ENCODE measurements around the gene ALDOC. TPM values are rescaled to one million over a fixed set of nuclear protein-coding genes. Genes with fewer than 3 reads are reported as not detected.
"Not testable (repeated sequence)": the region's sequence is repeated elsewhere in the genome, so short reads cannot be mapped to it uniquely, and the experiment has no call there.

ALDOC gene
- total and polyA plus RNA-seq, 12 donors, result 122 to 416 (median 282) TPM

DNA sequence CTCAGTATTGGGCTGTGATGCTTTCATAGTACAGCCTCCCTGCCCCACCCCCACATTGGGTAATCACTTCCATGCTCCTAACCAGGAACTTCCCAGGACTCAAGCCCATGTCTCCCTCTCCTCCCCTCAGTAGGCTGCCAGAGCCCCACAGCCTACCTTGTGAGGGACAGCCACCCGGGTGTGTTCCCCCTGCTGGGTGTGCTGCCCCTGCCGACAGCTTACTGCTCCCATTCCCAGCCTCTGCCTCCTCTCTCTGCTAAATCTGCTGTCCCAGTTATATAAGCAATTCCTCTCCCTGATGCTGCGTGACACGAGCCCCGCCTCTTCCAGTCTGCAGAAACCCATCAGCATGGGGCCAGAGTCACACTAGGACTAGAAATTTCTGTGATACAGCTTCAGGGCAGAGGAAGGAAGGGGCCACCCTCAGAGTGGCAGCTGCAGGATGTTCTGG, 37.3 kb upstream of the ALDOC start, which contains the start of gene RSKR:
TSS of gene RSKR (minus strand) at position 255 of the 451 bp plus-strand sequence. CDS start at position 231, 24 bp downstream.
- intact Hi-C loops (cut with DNase I), result loop anchor here in 9 of 10 donors (1.0 to 10.0 kb wide), 8 partner anchors 59 to 122 kb away; partner anchors contain the start of gene UNC119 (in 2 of the 9)
- Histone ChIP-seq H3K36me3 (peaks cover 0 to 100% (median 50%) of the 10 kb centered on the region in 9 donors), H3K9me3 (no peaks in the 10 kb centered on the region), H3K27me3 (no peaks in the 10 kb centered on the region), H3K4me1 (no peaks in the 10 kb centered on the region), H3K4me3 (no peak within 1 kb of the TSS), H3K27ac (no peak within 1 kb of the TSS)
- TF ChIP-seq, protein P1, sequence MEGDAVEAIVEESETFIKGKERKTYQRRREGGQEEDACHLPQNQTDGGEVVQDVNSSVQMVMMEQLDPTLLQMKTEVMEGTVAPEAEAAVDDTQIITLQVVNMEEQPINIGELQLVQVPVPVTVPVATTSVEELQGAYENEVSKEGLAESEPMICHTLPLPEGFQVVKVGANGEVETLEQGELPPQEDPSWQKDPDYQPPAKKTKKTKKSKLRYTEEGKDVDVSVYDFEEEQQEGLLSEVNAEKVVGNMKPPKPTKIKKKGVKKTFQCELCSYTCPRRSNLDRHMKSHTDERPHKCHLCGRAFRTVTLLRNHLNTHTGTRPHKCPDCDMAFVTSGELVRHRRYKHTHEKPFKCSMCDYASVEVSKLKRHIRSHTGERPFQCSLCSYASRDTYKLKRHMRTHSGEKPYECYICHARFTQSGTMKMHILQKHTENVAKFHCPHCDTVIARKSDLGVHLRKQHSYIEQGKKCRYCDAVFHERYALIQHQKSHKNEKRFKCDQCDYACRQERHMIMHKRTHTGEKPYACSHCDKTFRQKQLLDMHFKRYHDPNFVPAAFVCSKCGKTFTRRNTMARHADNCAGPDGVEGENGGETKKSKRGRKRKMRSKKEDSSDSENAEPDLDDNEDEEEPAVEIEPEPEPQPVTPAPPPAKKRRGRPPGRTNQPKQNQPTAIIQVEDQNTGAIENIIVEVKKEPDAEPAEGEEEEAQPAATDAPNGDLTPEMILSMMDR (IDR thresholded peaks at IDR 0.05), result no peak
- 76 to 81% methylated on average over 5 of the region's 5 CpGs for WGBS, 2 donors
- DNase-seq, result no peak
- ATAC-seq, result peak in 1 of 8 donors; percentile 32

DNA sequence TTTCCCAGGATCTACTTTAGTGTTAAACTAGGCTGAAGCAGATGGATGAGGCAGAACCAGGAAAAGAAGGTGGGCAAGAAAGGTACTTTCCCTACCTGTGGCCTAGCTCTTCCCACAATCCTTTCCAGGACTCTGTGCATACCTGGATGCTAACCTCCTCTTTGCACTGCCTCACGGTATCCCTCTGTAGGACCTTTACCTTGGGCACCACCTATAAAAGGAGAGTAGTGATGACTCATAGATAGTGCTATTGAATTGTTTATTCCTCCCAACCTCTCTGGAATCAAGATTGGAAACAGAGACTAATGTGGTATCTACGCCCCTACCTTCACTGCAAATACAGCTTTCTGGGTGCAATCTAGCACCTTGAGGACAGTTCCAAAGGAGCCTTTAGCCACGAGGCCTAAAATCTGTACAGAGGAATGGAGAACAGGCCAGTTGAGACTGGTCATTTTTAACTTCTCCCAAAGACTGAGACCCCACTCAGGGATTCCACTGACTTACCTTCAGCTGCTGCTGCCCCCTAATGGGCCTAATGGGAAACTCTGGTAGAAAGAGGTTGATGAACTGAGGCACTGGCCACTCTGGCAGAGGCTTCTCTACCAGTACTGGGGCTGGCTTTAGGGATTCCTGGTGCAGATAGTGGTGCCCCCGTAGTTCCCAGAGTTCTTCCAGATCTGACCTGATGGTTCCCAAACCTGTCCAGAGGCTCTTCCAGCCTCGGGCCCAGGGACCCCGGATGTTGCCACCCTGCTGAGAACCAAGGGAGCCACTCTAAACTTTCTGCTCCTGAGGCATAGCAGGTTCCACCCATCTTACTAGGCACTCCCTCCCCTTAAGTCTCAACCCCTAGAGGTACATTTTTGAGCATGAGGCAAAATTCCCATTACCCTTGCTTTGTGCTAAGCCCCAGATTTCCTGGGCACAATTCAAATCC, 36.5 kb upstream of the ALDOC start:
- Histone ChIP-seq H3K27ac (no peak overlapping the region), H3K4me3 (no peak overlapping the region), H3K27me3 (no peaks in the 10 kb centered on the region), H3K4me1 (no peaks in the 10 kb centered on the region), H3K36me3 (peaks cover 0 to 99% (median 43%) of the 10 kb centered on the region in 9 donors), H3K9me3 (no peaks in the 10 kb centered on the region)
- TF ChIP-seq, protein P1 (IDR thresholded peaks at IDR 0.05), result peak; percentile 43 to 77 (median 71)
- 77 to 82% methylated on average over 6 of the region's 6 CpGs for WGBS, 2 donors
- DNase-seq, result peak in 1 of 2 donors; percentile 37
- intact Hi-C loops (cut with DNase I), result loop anchor here in 9 of 10 donors (1.0 to 10.0 kb wide), 8 partner anchors 58 to 121 kb away; partner anchors contain the start of gene UNC119 (in 2 of the 9)
- ATAC-seq, result peak in 6 of 8 donors; percentile 25 to 62 (median 44)

DNA sequence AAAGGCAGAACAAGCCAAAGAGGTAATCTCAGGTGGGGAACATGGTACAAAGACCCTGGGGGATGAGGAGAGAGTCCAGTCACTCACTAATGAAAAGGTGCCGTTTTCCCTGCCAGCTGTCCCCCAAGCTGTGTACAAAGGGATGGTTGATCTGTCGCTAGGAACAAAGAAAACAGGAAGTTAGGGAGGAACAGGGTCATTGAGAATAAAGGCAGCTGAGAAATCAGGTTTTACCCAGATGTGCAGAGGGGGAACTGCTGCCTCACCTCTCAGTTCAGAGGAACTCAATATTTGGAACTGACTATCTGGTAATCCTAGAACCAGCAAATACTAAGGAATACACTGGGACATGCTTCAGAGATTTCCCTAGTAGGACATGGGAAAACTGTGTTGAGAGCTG, 35.8 kb upstream of the ALDOC start:
- no peak for ATAC-seq
- peaks cover 0 to 93% (median 36%) of the 10 kb centered on the region in 9 donors for H3K36me3 ChIP-seq
- H3K4me1 ChIP-seq, result no peaks in the 10 kb centered on the region
- intact Hi-C loops (cut with DNase I), result loop anchor here in 9 of 10 donors (2.0 to 10.0 kb wide), 7 partner anchors 58 to 120 kb away; partner anchors contain the start of gene UNC119 (in 2 of the 9)
- TF ChIP-seq, protein P1 (IDR thresholded peaks at IDR 0.05), result no peak
- no peak overlapping the region for H3K27ac ChIP-seq
- no peaks in the 10 kb centered on the region for H3K9me3 ChIP-seq
- no peaks in the 10 kb centered on the region for H3K27me3 ChIP-seq
- 51 to 73% methylated on average over 2 of the region's 2 CpGs for WGBS, 2 donors
- H3K4me3 ChIP-seq, result no peak overlapping the region
- no peak for DNase-seq

DNA sequence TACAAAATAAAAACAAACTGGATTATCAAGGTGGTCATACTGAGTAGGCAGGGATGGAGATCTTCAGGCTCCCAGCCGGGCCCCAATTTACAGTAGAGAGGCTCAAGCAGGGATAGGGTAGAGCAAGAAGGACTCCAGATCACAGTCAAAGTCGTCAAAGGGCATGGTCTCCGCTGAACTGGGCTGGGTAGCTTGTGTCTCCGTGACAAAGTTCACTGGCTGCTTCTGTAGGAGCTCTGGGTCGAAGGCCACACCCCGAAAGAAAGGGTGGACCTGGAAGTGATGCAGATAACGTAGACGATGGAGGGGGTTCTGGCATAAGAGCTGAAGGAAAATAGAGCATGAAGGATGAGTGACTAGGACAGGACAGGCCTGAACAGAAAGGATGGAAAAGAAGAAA, 33.7 kb upstream of the ALDOC start:
- no peak for ATAC-seq
- Histone ChIP-seq H3K27me3 (no peaks in the 10 kb centered on the region), H3K27ac (no peak overlapping the region), H3K9me3 (no peaks in the 10 kb centered on the region), H3K4me1 (no peaks in the 10 kb centered on the region), H3K4me3 (no peak overlapping the region), H3K36me3 (peaks cover 0 to 90% (median 14%) of the 10 kb centered on the region in 9 donors)
- TF ChIP-seq, protein P1 (IDR thresholded peaks at IDR 0.05), result no peak
- DNase-seq, result no peak
- intact Hi-C loops (cut with DNase I), result loop anchor here in 9 of 10 donors (5.0 to 10.0 kb wide), 6 partner anchors 56 to 118 kb away; partner anchors contain the start of gene UNC119 (in 2 of the 9)
- WGBS, 2 donors, result 85 to 88% methylated on average over 8 of the region's 8 CpGs

DNA sequence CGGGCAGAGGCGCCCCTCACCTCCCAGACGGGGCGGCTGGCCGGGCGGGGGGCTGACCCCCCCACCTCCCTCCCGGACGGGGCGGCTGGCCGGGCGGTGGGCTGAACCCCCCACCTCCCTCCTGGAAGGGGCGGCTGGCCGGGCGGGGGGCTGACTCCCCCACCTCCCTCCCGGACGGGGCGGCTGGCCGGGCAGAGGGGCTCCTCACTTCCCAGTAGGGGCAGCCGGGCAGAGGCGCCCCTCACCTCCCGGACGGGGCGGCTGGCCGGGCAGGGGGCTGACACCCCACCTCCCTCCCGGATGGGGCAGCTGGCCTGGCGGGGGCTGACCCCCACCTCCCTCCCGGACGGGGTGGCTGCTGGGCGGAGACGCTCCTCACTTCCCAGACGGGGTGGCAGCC, 27.3 kb upstream of the ALDOC start:
- not testable (repeated sequence) for ATAC-seq, H3K9me3 ChIP-seq, H3K27ac ChIP-seq, DNase-seq, H3K27me3 ChIP-seq, H3K4me3 ChIP-seq
- peaks cover 0 to 27% (median 0%) of the 10 kb centered on the region in 9 donors for H3K36me3 ChIP-seq
- intact Hi-C loops (cut with DNase I), result loop anchor here in 1 of 10 donors (5.0 kb wide), 1 partner anchor 52 kb away; the partner anchor contains the start of gene UNC119
- H3K4me1 ChIP-seq, result peaks cover 0 to 12% (median 7%) of the 10 kb centered on the region in 9 donors
- whole genome bisulfite sequencing, 2 donors, result 92 to 95% methylated on average over 4 to 31 of the region's 31 CpGs
